Measurements from ENCODE around the gene PAK6. TPM values are rescaled to one million over a fixed set of nuclear protein-coding genes. Genes with fewer than 3 reads are reported as not detected.

Gene PAK6
- polyA plus RNA-seq, 12 donors = 0.15 to 8.2 (median 0.51) TPM; not detected in 2

DNA sequence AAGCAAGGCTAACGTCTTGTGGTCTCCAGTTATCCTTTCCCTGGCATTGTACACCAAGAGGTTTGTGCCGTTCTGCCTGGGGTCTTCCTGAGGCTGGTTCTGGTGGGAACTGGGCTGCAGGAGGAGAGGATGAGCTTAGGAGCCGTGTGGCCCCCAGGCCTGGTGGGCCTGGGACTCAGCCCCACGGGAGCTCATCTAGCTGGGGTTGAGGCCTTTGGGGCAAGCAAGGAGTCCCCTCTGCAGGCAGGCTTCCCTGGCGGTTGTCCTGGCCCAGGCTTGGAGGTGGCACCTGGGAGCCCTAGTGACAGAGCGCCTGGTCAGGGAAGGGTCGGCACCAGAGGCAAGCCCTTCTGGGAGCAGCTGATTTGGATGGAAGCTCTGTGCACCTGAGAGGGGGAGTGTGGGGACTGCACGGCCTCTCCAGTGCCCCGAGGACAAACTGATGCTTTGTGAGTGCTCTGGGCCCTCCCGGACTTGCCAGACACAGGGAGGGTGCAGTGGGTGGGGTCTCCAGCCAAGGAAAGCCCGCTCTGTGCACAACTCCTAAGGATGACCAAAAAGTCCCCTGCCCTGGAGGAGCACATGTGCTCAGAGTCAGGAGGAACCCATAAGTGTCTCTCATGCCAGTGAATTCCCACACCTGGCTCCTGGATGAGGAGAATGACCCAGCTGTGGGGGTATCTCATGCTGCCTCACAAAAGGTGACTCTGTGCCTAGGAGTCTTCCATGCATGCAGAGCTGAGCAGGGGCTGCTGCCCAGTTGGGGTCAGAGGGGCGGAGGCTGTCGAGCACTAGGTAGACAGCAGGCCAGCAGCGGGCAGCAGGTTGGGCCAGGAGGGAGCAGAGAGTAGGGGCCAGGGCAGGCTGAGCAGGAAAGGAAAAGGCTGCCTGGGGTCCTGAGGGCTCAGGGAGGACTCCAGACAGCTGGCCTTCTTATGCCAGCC lies 2.7 kb downstream of the PAK6 start:
- no peak for DNase-seq

DNA sequence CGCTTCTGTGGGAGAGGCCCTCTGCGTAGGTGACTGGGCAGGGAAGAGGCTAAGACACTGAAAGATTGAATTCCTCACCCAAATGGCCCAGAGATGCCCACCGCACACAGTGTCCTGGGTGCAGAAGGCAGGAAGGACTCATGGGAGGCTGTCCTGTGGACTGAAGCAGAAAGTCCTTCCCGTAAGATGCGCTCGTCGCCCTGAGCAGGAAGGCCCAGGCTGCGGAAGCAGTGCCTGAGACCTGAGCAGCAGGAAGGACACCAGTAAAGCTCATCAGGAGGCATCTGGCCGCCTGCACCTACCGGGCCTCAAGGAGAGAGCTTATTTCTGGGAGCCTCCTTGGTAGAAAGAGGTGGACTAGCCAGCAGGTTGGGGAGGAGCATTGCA lies 3.3 kb downstream of the PAK6 start:
- DNase-seq = no peak

DNA sequence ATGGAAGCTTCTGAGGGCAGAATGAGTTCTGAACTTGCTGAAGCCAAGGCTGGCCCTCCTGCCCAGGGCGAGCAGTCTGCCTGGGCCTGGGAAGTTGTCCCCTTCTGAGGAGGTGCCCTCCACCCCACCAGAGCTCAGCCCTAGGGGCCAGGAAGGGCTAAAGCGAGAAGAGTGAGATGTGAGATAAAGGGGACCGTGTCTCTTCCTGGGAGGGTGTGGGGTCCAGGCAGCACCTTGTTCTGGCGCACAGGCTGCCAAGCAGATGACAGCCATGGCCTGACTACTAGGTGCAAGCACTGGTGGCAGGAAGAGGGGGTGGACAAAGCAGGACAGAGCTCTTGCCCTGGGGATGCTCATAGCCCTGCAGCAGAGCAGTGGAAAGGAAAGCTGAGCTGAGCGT lies 3.7 kb downstream of the PAK6 start:
- DNase-seq = no peak

DNA sequence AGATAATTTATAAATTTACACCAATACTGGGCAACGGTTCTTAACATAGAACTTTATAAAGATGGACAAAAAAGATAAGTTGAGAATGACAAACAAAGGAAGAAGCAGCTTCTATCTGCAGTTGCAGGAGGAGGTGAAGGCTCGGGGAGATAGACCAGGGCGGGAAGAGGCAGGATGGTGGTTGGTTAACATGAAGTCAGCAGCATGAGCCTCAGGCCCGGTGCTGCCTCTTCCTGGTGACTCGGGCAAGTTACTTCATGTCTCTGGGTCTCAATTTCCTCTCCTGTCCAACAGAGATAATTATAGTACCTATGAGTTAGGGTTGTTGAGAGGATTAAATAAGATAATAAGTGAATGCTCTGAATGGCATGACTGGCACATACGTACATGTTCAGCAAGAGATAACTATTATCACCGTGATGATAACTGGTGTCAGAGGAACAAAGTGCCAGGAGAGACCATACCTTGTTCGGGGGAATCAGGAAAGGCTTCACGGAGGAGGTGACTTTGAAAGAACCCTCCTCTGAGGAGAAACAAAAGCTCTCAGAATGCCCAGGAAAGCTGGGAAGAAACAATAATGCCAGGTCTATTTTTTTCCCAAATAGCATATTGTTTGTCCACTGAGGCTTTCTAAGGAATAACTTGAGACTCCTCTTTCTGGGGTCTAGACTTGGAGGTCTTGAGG lies 4.4 kb downstream of the PAK6 start:
- no peak for DNase-seq

DNA sequence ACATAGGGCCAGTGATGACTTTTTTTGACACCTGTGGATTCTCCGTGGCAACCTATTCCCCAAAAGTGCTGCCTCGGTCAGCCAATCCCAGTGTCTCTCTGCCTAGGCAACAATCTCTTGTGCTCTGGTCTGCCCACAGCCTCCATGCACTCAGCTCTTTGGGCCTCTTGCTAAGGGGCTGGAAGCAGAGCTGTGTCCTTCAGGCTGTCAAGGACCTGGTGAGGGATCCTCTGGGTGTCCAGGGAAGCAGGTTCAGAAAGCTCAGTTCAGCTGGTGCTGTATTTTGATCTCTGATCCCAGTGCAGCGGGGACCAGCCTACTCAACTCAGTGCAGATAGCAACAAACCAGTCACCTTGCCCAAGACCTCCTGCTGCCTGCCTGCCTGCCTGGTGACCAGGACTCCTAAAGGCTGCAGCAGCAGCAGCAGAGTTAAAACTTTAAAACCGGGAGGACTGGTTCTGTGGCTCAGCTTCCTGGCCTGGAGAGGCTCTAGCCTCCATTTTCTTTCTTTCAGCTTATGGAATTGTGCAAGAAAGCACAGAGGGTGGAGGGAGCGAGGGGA lies 6.2 kb downstream of the PAK6 start:
- DNase-seq = no peak

DNA sequence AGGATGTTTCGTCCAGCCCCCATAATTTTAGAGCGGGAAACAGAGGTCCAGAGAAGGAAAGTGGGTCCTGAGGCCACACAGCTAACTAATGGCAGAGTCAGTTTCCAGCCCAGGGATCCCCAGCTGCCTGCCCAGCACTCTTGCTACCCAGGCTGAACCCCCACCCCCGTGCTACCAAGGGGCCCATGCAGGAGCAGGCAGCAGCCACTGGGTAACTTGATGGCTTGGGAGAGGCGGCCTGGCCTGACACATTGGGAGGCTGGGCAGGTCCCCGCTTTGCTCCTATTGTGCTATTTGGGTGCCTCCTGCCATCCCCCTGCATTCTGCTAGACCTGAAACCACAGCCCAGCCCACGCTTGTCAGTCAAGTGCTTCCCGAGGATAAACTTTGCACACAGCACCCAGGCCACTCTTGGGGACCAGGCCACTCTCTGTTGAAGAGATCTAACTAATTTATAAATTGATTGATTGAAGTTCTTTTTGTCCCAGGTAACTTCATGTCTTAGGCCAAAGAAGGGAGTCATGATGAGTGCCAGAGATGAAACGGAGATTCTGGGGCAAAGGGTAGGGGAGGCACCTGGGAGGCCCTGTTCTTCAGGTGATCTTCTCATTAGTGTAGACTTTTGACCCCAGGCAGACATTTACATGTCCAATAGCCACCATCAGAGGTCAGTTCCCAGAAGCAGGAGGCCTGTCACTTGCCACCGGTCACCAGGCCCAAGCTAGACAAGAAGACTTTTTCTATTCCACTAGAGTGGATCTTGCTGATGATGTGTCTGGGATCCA lies 7.0 kb downstream of the PAK6 start:
- no peak for DNase-seq

DNA sequence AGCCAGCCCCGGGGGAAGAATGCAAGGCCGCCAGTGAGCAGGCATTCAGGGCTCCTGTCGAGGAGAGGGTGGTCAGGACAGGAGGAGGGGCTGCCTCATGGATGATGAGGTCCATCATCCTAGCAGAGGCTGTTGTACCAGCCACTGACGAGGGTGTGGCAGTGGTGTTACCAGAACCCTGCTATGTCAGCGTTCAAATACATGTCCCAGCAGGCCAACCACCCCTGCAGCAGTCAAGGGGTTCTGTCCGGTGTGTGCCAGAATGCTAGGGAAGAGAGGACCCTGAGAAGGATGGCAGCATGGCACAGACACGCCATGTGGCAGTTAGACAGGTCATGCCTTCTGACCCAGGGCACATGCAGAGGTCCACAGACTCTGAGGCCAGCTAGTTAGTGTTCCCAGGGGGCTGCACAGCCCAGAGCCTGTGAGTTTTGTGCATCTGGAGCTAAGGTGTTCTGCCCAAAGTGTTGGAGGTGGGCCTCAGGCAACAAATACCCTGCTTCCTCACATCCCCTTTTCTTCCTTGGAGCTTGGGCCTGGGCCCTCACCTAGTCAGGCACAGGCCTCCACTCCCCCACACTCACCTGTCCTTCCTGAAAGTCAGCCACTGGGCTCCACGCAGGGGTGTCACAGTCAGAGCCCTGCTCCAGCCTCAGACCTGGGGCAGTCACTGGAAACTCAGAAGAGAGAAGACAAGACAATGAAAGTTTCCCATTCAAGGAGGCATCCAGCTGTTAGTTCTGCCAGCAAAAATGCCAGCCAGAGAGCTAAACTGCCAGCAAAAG lies 7.8 kb downstream of the PAK6 start:
- DNase-seq = no peak

DNA sequence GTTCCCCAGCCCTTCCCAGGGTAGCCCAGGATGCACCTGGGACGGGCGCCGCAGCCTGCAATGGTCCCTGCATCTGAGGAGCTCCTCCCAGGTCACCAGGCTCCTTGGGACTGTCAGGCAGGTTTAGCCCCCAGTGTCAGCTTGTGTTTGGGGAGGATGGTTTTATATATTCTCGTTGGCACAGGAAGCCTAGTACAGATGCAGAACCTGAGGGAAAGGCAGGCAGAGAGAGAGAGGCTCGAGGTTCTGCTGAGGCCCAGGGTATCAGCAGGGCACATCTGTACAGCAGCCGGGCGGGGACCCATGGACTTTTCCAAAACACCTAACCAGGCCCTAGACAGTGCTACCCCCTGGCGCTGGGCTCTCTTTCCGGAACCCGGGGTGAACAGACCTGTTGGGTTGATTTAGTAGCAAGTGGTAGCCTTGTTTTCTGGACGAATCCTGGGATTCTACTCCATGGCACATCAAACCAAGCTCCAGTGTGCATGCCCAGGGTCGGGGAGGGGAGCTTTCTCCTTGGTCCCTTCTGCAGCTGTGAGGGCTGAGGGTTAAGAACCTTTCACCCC lies 8.6 kb downstream of the PAK6 start:
- no peak for DNase-seq

DNA sequence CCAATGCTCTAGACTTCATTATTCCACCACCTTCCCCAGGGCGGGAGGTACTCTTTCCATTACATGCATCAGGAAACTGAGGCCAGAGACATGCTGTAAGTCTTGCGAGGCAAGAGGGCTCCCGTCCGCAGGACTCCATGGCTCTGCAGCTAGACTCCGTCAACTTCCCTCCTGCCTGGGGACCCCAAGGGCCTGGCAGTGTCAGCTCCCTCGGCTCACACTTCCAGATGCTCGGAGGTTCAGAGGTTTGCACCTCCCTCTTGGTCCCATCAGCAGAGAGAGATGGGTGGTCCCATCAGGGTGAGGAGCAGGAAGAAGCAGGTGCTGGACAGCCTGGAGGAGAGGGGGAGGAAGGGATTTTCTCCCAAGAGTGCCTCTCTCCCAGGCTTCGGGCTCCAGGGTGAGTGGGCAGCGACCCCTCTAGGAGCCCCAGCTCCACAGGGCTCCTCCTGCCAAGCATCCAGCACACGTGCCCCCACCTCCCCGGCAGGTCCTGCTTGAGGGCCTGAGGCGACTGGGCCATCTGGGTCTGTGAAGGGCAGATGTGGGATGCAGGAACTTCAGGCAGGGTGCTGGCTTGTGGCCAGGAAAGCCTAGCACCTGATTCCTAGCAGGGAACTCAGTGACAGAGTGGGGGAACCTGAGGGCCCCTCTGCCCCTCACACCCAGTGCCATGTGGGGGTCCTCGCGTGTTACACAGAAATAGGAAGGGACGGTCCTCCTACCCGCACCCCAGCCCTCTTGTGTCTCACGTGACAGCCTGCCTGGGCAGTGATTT lies 9.3 kb downstream of the PAK6 start:
- no peak for DNase-seq

DNA sequence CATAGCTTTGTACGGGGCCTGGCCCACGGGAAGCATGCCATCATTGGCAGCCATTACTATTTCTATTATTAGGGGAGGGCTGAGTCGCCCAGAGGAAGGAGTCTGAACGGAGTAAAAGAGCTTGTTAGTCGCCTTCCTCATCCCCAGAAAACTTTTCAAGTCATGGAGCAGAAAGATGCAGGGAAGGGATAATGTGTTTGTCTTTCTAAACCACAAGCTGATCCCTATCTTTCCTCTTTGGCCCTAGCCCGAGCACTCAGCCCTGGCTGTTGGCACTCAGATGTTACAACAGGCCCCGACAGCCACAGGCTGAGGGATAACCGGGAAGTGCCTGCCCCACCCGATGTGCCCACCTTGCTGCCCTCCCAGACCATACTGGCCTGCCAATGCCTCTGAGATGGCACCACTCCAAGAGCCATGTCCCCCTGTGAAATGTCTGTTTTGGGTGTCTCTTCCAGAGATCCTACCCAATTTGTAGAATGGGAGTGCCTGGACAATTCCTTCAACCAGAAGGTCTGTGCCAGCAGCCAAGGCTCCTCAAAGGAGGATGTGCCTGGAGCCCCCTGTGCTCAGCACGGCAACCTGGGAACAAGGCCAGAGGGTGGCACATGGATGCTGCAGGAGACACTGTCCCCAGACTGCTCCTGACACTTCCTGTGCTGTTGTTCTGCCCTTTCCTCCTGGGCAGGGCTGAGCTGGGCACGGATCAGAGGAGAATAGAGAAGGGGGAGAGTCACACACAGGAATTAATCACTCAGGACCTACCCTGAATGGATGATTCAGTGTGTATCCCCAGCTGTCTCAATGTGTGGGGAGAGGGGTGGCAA lies 10.8 kb downstream of the PAK6 start:
- no peak for DNase-seq

DNA sequence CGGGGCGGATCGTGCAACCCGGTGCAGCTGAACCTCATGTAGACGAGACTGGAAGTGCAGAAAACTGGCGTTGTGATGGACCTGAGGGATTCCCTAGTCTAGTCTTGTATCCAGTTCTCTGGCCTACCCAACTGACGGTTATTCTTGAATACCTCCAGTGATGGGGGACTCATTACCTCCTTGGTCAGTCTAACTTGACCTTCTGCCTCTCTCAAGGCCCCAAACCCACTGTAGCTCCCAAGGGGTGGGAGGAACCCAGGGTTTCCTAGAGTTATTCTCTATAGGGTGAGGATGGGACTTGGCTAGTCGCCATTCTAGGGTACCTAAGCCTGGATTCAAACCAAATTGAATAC lies 11.4 kb downstream of the PAK6 start:
- DNase-seq = no peak

DNA sequence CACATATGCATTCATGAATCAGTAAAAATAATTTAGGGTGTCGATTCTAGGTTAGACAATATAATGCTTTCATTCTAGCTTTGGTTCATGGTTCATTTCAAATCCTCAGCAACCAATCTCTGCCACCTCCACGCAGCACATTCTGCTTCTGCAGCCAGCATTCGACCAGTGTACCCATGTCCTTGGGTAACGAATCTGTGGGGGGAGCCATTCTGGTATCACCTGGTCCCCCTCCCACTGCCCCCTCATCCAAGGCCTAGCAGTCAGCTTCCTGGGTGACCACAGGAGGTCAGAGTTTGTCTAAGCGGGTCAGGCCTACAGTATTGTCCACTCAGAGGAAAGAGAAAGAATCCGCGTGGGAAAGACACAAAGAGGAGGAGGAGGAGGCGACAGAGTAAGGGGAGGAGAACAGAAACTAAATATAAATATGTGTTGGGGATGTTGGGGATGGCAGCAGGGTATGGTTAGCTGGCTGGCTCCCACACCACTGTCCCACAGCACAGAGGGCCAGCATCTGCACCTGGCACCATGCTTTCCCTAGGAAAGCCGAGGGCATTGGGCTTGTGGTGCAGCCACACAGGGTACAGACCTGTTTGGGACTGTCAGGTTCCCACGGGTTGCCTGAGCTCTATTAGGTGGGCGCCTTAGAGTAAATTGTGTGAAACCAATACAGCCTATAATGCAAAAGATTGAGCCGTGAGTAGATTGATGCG lies 12.1 kb downstream of the PAK6 start:
- no peak for DNase-seq

DNA sequence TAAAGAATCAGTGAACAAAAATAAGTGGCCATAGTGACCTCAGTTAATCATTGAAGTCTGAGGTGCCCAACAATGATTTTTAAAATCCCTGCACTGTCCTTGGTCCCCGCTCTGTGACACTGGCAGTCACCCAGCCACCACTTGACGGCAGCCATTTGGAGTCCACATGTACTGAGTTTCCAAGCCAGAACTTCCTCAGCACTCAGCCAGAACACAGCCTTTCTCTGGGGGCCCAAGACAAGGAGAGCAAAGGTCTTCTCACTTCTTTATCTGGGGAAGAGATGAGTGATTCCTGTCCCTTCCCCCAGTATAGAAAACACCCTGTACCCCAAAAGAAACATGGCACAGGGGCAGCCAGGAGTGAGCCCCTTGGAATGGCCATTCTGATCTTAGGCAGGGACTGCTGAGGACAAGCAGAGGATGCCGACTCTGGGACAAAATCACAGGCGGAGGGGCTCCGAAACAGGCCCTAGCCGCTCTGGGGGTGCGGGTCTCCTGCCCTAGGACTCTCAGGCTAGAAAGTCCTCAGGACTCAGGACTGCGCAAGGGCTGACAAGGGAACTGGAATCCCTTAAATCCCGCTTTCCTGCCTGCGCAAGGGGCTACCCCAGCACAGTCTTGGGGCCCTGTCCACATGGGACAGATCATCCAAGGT lies 12.8 kb downstream of the PAK6 start:
- no peak for DNase-seq

DNA sequence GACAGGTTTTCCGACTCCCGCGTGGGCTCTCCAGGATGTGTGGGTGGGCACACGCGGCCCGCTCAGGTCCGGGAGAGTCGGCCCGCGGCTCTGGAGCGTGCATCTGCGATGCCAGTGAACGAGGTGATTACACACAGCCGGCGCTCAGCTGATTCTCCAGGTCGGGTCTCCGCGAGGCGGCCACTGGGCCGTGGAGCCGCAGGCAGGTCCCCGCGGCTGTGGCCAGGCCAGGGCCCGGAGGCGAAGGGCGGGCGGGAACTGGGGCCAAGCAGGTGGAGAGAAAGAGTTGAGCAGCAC lies 13.2 kb downstream of the PAK6 start:
- DNase-seq = no peak

DNA sequence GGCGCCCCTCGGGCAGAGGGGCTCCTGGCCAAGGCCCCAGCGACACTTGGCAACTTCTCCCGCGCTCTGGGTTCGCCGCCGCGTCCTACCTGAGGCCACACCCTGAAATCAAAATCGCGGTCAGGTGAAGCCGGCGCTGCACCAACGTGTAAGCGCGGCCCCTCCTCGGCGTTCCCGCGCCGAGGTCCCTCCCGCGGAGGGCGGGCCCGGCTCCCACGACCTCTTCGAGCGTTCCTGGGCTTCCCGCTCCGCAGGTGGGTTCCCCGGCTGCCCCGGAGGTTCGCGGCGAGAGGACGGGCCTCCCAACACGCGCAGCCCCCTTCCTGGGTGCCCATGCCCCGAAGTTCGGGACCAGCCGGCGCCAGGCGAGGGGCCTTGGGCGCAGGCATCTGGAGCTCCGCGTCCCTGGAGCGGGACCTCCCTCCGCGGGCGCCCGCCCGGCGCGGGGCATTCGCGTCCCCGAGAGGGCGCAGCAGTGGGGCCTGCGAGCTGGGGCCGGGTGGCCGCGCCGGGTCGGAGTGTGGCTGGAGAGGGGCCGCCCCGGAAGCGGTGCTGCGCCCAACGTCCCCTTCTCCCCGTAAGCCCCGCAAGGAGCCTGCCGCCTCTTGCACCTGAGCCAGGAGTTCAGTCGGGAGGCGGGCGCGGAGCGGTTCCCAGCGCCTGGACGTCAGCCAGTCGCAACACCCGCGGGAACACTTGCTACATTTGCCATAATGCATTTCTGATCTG lies 13.7 kb downstream of the PAK6 start:
- no peak for DNase-seq

DNA sequence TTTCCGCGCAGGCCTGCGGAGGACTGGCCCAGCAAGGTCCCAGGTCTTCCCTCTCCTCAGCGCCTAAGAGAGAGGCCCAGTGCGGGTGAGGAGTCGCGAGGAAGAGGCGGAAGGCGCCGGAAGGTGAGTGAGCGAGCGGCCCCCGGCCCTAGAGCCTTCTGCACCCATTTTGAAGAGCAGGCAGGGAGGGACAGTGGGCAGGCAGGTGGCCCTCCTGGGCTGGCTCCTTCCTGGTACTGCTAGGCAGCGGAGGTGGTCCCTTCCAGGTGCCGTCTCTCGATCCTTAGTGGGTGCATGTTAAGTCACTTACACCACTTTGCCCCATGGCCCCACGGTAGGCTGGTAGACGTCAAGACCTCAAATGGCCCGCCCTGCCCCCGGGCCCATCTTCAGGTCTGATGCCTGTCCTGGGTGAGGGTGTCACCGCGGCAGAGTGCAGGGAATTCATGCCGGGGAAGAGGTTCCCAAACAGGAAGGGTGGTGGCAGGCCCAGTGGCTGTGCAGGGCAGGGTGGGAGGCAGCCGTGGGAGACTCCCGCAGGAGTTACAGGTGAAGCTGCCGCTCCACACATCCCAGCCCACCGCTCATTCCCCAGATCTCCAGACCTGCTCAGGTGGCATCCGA lies 14.4 kb downstream of the PAK6 start:
- DNase-seq = no peak

DNA sequence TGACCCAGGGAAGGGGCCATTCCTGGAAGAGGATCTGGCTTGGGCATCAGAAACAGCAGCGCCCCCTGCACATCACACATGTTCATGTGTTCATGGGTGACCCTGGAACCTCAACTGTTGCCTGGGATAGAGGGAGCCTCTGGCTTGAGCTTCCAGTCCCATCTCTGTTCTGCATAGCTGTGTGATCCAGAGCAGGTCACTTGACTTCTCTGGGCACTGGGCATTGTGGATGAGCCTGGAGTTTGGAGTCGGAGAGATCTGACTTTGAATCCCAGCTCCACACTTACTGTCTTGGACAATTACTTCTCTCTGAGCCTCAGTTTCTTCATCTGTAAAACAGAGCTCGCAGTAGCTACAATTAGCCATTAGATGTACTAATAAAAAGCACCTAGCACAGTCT lies 15.6 kb downstream of the PAK6 start:
- DNase-seq = no peak

All from muscle of arm (tissue), 12 donors.